KOPT-K1 (cell line): Measurements from ENCODE around the gene GATC.
A peak's percentile ranks its signal among the peaks of the same experiment; 100 is the strongest.

Experiments
- H3K27ac ChIP-seq: fragments of 200-600 bp; sonication (generic); 2 replicates; pipeline ENCODE4 v1.5.1; 2016; ENCODE audit warnings: antibody characterized with exemption, mild to moderate bottlenecking, low read depth, low read length; ENCODE audit not compliant: poor library complexity, severe bottlenecking
- H3K36me3 ChIP-seq: fragments of 200-600 bp; sonication (generic); 2 replicates; pipeline ENCODE4 v1.5.1; 2017; ENCODE audit warnings: antibody characterized with exemption, mild to moderate bottlenecking, low read length, moderate library complexity; ENCODE audit not compliant: insufficient read depth
- H3K9me3 ChIP-seq: fragments of 200-600 bp; sonication (generic); 2 replicates; pipeline ENCODE4 v1.5.1; 2017; ENCODE audit warnings: antibody characterized with exemption, low read length, mild to moderate bottlenecking; ENCODE audit not compliant: insufficient read depth, poor library complexity, severe bottlenecking

The GATC gene

GRCh38 chr12:120445911-120446843 is at the start of gene GATC, which contains the start of gene TRIAP1:
GATC (plus strand) TSS chr12:120446444; CDS start chr12:120446481, 37 bp downstream.
TRIAP1 (minus strand) TSS chr12:120446384; CDS start chr12:120446372, 12 bp downstream.
- Histone ChIP-seq H3K27ac (peak within 1 kb of the TSS; percentile 80), H3K9me3 (no peaks in the 10 kb centered on the region), H3K36me3 (peaks cover 65% of the 10 kb centered on the region)

GRCh38 chr12:120397824-120398540 is 48.3 kb upstream of the GATC start:
- peaks cover 5% of the 10 kb centered on the region for H3K9me3 ChIP-seq
- H3K27ac ChIP-seq = no peak overlapping the region
- no peaks in the 10 kb centered on the region for H3K36me3 ChIP-seq

- Histone ChIP-seq H3K9me3 (peaks cover 5% of the 10 kb centered on the region), H3K27ac (no peak overlapping the region), H3K36me3 (no peaks in the 10 kb centered on the region)
Observed at GRCh38 chr12:120399531-120399930, 46.7 kb upstream of the GATC start.

- Histone ChIP-seq H3K27ac (no peak overlapping the region), H3K36me3 (no peaks in the 10 kb centered on the region), H3K9me3 (peaks cover 5% of the 10 kb centered on the region)
Observed at GRCh38 chr12:120402217-120402616, 44.0 kb upstream of the GATC start.

- Histone ChIP-seq H3K9me3 (peaks cover 5% of the 10 kb centered on the region), H3K36me3 (no peaks in the 10 kb centered on the region), H3K27ac (no peak overlapping the region)
Observed at GRCh38 chr12:120403869-120404268, 42.4 kb upstream of the GATC start.

- no peaks in the 10 kb centered on the region for H3K36me3 ChIP-seq
- no peak overlapping the region for H3K27ac ChIP-seq
- peaks cover 5% of the 10 kb centered on the region for H3K9me3 ChIP-seq
Observed at GRCh38 chr12:120404271-120404670, 42.0 kb upstream of the GATC start.

GRCh38 chr12:120406069-120406468 is 40.2 kb upstream of the GATC start:
- Histone ChIP-seq H3K27ac (no peak overlapping the region), H3K36me3 (no peaks in the 10 kb centered on the region), H3K9me3 (no peaks in the 10 kb centered on the region)

- Histone ChIP-seq H3K27ac (no peak overlapping the region), H3K9me3 (no peaks in the 10 kb centered on the region), H3K36me3 (no peaks in the 10 kb centered on the region)
Observed at GRCh38 chr12:120406553-120406952, 39.7 kb upstream of the GATC start.

- H3K27ac ChIP-seq = no peak overlapping the region
- H3K9me3 ChIP-seq = no peaks in the 10 kb centered on the region
- H3K36me3 ChIP-seq = no peaks in the 10 kb centered on the region
Observed at GRCh38 chr12:120408771-120409170, 37.5 kb upstream of the GATC start.

- Histone ChIP-seq H3K9me3 (no peaks in the 10 kb centered on the region), H3K36me3 (no peaks in the 10 kb centered on the region), H3K27ac (no peak overlapping the region)
Observed at GRCh38 chr12:120412421-120412820, 33.8 kb upstream of the GATC start.

- H3K27ac ChIP-seq = no peak overlapping the region
- no peaks in the 10 kb centered on the region for H3K9me3 ChIP-seq
- H3K36me3 ChIP-seq = no peaks in the 10 kb centered on the region
Observed at GRCh38 chr12:120413901-120414695, 32.1 kb upstream of the GATC start.

GRCh38 chr12:120416490-120417216 is 29.6 kb upstream of the GATC start:
- H3K9me3 ChIP-seq = no peaks in the 10 kb centered on the region
- H3K36me3 ChIP-seq = no peaks in the 10 kb centered on the region
- no peak overlapping the region for H3K27ac ChIP-seq

GRCh38 chr12:120417917-120418580 is 28.2 kb upstream of the GATC start:
- Histone ChIP-seq H3K9me3 (no peaks in the 10 kb centered on the region), H3K27ac (no peak overlapping the region), H3K36me3 (no peaks in the 10 kb centered on the region)

- Histone ChIP-seq H3K36me3 (no peaks in the 10 kb centered on the region), H3K9me3 (no peaks in the 10 kb centered on the region), H3K27ac (no peak overlapping the region)
Observed at GRCh38 chr12:120421701-120422100, 24.5 kb upstream of the GATC start.
